ENCODE measurements around the gene KCNQ1. TPM values are rescaled to one million over a fixed set of nuclear protein-coding genes. Genes with fewer than 3 reads are reported as not detected.

Gene KCNQ1
- total and polyA plus RNA-seq, 2 of the 13 experiments (the other 11 are each of a cell fraction or from before 2014, with no cell fraction given): 0.02 to 0.08 TPM

- Histone ChIP-seq H3K4me3 (replicated peaks in 1 of 3; ENCODE audit: insufficient read depth in 1 of 3, low read depth in 2 of 3, low read length in 3 of 3) (peak overlapping the region in 1 of 3 experiments; percentile 60; a peak in 1 of 6 replicates), H3K4me2 (ENCODE audit: low read depth, low read length) (no peak overlapping the region; the same call in 1 of the 2 replicates), H3K4me1 (ENCODE audit: insufficient read depth, low read length) (peaks cover 45% of the 10 kb centered on the region), H3K79me2 (ENCODE audit: insufficient read depth, low read length) (no peaks in the 10 kb centered on the region), H3K9me3 (ENCODE audit: low read length) (no peaks in the 10 kb centered on the region), H4K20me1 (ENCODE audit: insufficient read depth, low read length) (no peaks in the 10 kb centered on the region; the same call in 1 of the 2 replicates), H3K9ac (ENCODE audit: insufficient read depth, low read depth, low read length) (no peak overlapping the region), H3K27ac (ENCODE audit: extremely low read length, insufficient read depth, low read length) (no peak overlapping the region), H3K27me3 (ENCODE audit: control insufficient read depth in 1 of 2, insufficient read depth in 2 of 2, low read length in 2 of 2) (peaks cover 12 to 91% of the 10 kb centered on the region in 2 experiments; a peak in 4 of 5 replicates), H2AFZ (ENCODE audit: low read length) (no peak overlapping the region), H3K36me3 (replicated peaks in 1 of 2; ENCODE audit: control insufficient read depth in 1 of 2, insufficient read depth in 2 of 2, low read length in 2 of 2) (no peaks in the 10 kb centered on the region)
- DNase-seq (ENCODE audit: low spot score) (no peak), FAIRE-seq (no peak), ATAC-seq (no peak; the same call in 2 of the 3 replicates)
- BruUV-seq (replicated peaks): no TSS peak
- in situ Hi-C loops (cut with HindIII; ENCODE audit: extremely low pct_ligation_motif_present, low pct_unique_long_range_greater_than_20kb): no loop called here
- WGBS (ENCODE audit: low lambda C conversion rate): 67% methylated on average over 17 of the region's 27 CpGs
- ChIA-PET POLR2A (interaction anchor here (0.9 to 1.6 kb wide), 3 partner anchors 46 to 87 kb away, joined by 3 to 6 read pairs (median 3); partner anchors contain the start of gene KCNQ1OT1), CTCF (ENCODE audit: low intra/inter-chr PET ratio, low total read pairs) (no interaction called here)
- intact Hi-C loops (cut with micrococcal nuclease; ENCODE audit: unreplicated experiment): loop anchor here (2.0 to 5.0 kb wide), 2 partner anchors 46 to 83 kb away; no protein-coding TSS in a partner anchor
- TF ChIP-seq FOXP4 (CRISPR knock-in tag; IDR thresholded peaks at IDR 0.05) (no peak), ZNF552 (CRISPR knock-in tag; IDR thresholded peaks at IDR 0.05; ENCODE audit: borderline replicate concordance) (no peak), HNRNPL (IDR thresholded peaks at IDR 0.05; ENCODE audit: low read depth, low read length) (peak; percentile 59; the same call in 1 of the 2 replicates)
These were observed 333.2 kb downstream of the KCNQ1 start for GRCh38 chr11:2777871-2778629.

Measured in HepG2 (cell line).